Common myeloid progenitor, CD34-positive (primary cell): Measurements from ENCODE around the gene LYG2.
"Not testable (repeated sequence)": the region's sequence is repeated elsewhere in the genome, so short reads cannot be mapped to it uniquely, and the experiment has no call there.

ENCODE experiments used
- CTCF ChIA-PET: fragments of 350-600 bp; sonication (Branson Sonifier 250); formaldehyde crosslinking; loops from one replicate; lab custom pipeline; 2021; ENCODE audit warnings: antibody characterized with exemption; lab: Charles Lee
- POLR2A ChIA-PET: fragments of 350-600 bp; sonication (Branson Sonifier 250); formaldehyde crosslinking; loops from one replicate; lab custom pipeline; 2021; ENCODE audit warnings: antibody characterized with exemption; lab: Charles Lee
- DNase-seq, 3 donors: peaks; one replicate each; pipeline versions ENCODE4 v3.0.0 to v3.0.0-alpha.2; 2013
- H3K27ac ChIP-seq, 2 experiments: 1 replicate in 1 of 2; 2 replicates in 1 of 2; pipeline ENCODE4 v1.7.0; 2013; ENCODE audit warnings: inconsistent platforms in 2 of 2, low read length in 2 of 2, mild to moderate bottlenecking in 2 of 2, low read depth in 1 of 2, moderate library complexity in 1 of 2; ENCODE audit not compliant: severe bottlenecking in 2 of 2, insufficient read depth in 1 of 2, poor library complexity in 1 of 2
- H3K27me3 ChIP-seq, 5 experiments: replicated peaks in 2 of 5; 1 replicate in 3 of 5; 2 replicates in 2 of 5; pipeline versions ENCODE4 v1.6.1 to v1.7.0; 2013; ENCODE audit warnings: low read length in 4 of 5, mild to moderate bottlenecking in 2 of 5, moderate library complexity in 2 of 5, inconsistent platforms in 1 of 5; ENCODE audit not compliant: insufficient read depth in 5 of 5, control insufficient read depth in 4 of 5
- H3K36me3 ChIP-seq, 4 experiments: 1 replicate in 2 of 4; 2 replicates in 2 of 4; pipeline versions ENCODE4 v1.6.1 to v1.7.0; 2013; ENCODE audit warnings: low read length in 3 of 4, control low read depth in 1 of 4, mild to moderate bottlenecking in 1 of 4; ENCODE audit not compliant: control insufficient read depth in 4 of 4, insufficient read depth in 4 of 4
- H3K4me1 ChIP-seq, 4 experiments: 1 replicate in 3 of 4; 2 replicates in 1 of 4; pipeline versions ENCODE4 v1.6.1 to v1.7.1; 2013; ENCODE audit warnings: low read length in 3 of 4, mild to moderate bottlenecking in 3 of 4, control low read depth in 1 of 4, inconsistent platforms in 1 of 4, moderate library complexity in 1 of 4; ENCODE audit not compliant: control insufficient read depth in 4 of 4, insufficient read depth in 4 of 4; ENCODE audit errors: control extremely low read depth in 1 of 4
- H3K4me3 ChIP-seq, 7 experiments: 1 replicate in 4 of 7; 2 replicates in 3 of 7; pipeline versions ENCODE4 v1.5.1 to v1.7.0; 2013; ENCODE audit warnings: mild to moderate bottlenecking in 7 of 7, low read length in 6 of 7, moderate library complexity in 6 of 7, inconsistent platforms in 2 of 7, low read depth in 2 of 7, control low read depth in 1 of 7; ENCODE audit not compliant: insufficient read depth in 4 of 7, control insufficient read depth in 1 of 7; ENCODE audit errors: extremely low read depth in 1 of 7
- H3K9me3 ChIP-seq, 5 experiments: 1 replicate in 4 of 5; 2 replicates in 1 of 5; pipeline versions ENCODE4 v1.6.1 to v1.7.1; 2013; ENCODE audit warnings: low read length in 4 of 5, mild to moderate bottlenecking in 2 of 5, inconsistent platforms in 1 of 5, low read depth in 1 of 5, moderate library complexity in 1 of 5; ENCODE audit not compliant: control insufficient read depth in 4 of 5, insufficient read depth in 2 of 5; ENCODE audit errors: control extremely low read depth in 1 of 5
- WGBS: methylation state at CpG from one replicate; pipeline ENCODE4 v1.1.5; 2013; ENCODE audit not compliant: insufficient coverage; 5-methylcytosine and 5-hydroxymethylcytosine counted together

The LYG2 gene

GRCh38 chr2:99278793-99279291 lies 23.4 kb upstream of the LYG2 start:
- Histone ChIP-seq H3K36me3 (no peaks in the 10 kb centered on the region), H3K9me3 (peaks cover 0 to 17% (median 1%) of the 10 kb centered on the region in 5 experiments), H3K27me3 (no peaks in the 10 kb centered on the region), H3K4me3 (no peak overlapping the region), H3K27ac (no peak overlapping the region), H3K4me1 (peaks cover 0 to 5% (median 0%) of the 10 kb centered on the region in 4 experiments)
- CTCF ChIA-PET = no interaction called here
- no peak for DNase-seq
- 100% methylated on average over 2 of the region's 2 CpGs for WGBS
- POLR2A ChIA-PET = no interaction called here

- H3K27ac ChIP-seq, DNase-seq, POLR2A ChIA-PET, H3K36me3 ChIP-seq, H3K27me3 ChIP-seq, CTCF ChIA-PET, H3K4me3 ChIP-seq, H3K4me1 ChIP-seq: not testable (repeated sequence)
- peaks cover 0 to 17% (median 1%) of the 10 kb centered on the region in 5 experiments for H3K9me3 ChIP-seq
- 100% methylated on average over 4 of the region's 5 CpGs for WGBS
These were observed 22.8 kb upstream of the LYG2 start for GRCh38 chr2:99278195-99278765.

GRCh38 chr2:99275882-99276281 lies 20.4 kb upstream of the LYG2 start:
- Histone ChIP-seq H3K9me3 (peaks cover 1 to 17% (median 2%) of the 10 kb centered on the region in 5 experiments), H3K27me3 (no peaks in the 10 kb centered on the region), H3K4me1 (peaks cover 0 to 5% (median 0%) of the 10 kb centered on the region in 4 experiments), H3K36me3 (no peaks in the 10 kb centered on the region), H3K27ac (no peak overlapping the region), H3K4me3 (peak overlapping the region in 2 of 7 experiments; percentile 45 to 57)
- ChIA-PET POLR2A (no interaction called here), CTCF (interaction anchor here (1.0 kb wide), 1 partner anchor 16 kb away, joined by 4 read pairs; no protein-coding TSS in a partner anchor)
- 42% methylated on average over 7 of the region's 7 CpGs for WGBS
- peak; percentile 9 to 25 (median 13) for DNase-seq

- Histone ChIP-seq H3K27me3 (no peaks in the 10 kb centered on the region), H3K4me1 (peaks cover 0 to 2% (median under 1%) of the 10 kb centered on the region in 4 experiments), H3K4me3 (no peak overlapping the region), H3K36me3 (no peaks in the 10 kb centered on the region), H3K27ac (no peak overlapping the region), H3K9me3 (peaks cover 0 to 4% (median 0%) of the 10 kb centered on the region in 5 experiments)
- DNase-seq = no peak
- 100% methylated on average over 1 of the region's 4 CpGs for WGBS
- ChIA-PET CTCF (no interaction called here), POLR2A (no interaction called here)
These were observed 5.8 kb upstream of the LYG2 start for GRCh38 chr2:99261242-99261641.

- CTCF ChIA-PET = no interaction called here
- no peak overlapping the region for H3K27ac ChIP-seq
- H3K36me3 ChIP-seq = no peaks in the 10 kb centered on the region
- H3K9me3 ChIP-seq = peaks cover 0 to 4% (median 0%) of the 10 kb centered on the region in 5 experiments
- POLR2A ChIA-PET = no interaction called here
- H3K4me1 ChIP-seq = peaks cover 0 to 10% (median 4%) of the 10 kb centered on the region in 4 experiments
- no peaks in the 10 kb centered on the region for H3K27me3 ChIP-seq
- DNase-seq = no peak
- no CpG with 5 or more reads among the region's 2 CpGs for WGBS
- no peak overlapping the region for H3K4me3 ChIP-seq
These were observed 4.7 kb upstream of the LYG2 start for GRCh38 chr2:99260184-99260583.

- H3K4me1 ChIP-seq = peaks cover 0 to 10% (median 4%) of the 10 kb centered on the region in 4 experiments
- peak in 1 of 3 donors; percentile 5 for DNase-seq
- no peaks in the 10 kb centered on the region for H3K27me3 ChIP-seq
- POLR2A ChIA-PET = no interaction called here
- no peak overlapping the region for H3K27ac ChIP-seq
- no peak overlapping the region for H3K4me3 ChIP-seq
- peaks cover 0 to 4% (median 0%) of the 10 kb centered on the region in 5 experiments for H3K9me3 ChIP-seq
- CTCF ChIA-PET = no interaction called here
- H3K36me3 ChIP-seq = no peaks in the 10 kb centered on the region
- WGBS = no CpG with 5 or more reads among the region's 4 CpGs
These were observed 4.0 kb upstream of the LYG2 start for GRCh38 chr2:99259465-99259864.

- Histone ChIP-seq H3K27me3 (no peaks in the 10 kb centered on the region), H3K36me3 (no peaks in the 10 kb centered on the region), H3K4me3 (no peak overlapping the region), H3K27ac (no peak overlapping the region), H3K4me1 (peaks cover 0 to 10% (median 4%) of the 10 kb centered on the region in 4 experiments), H3K9me3 (peaks cover 0 to 4% (median 0%) of the 10 kb centered on the region in 5 experiments)
- POLR2A ChIA-PET = no interaction called here
- WGBS = 100% methylated on average over 2 of the region's 2 CpGs
- CTCF ChIA-PET = no interaction called here
- no peak for DNase-seq
These were observed 1.2 kb upstream of the LYG2 start for GRCh38 chr2:99256677-99257076.
